Measurements from ENCODE around the gene ZNF761.
"Not testable (repeated sequence)": the region's sequence is repeated elsewhere in the genome, so short reads cannot be mapped to it uniquely, and the experiment has no call there.

- not testable (repeated sequence) for TF ChIP-seq POLR2A (IDR thresholded peaks at IDR 0.05); POLR2AphosphoS5 (IDR thresholded peaks at IDR 0.05; ENCODE audit: insufficient read depth in 1 of 2, low read depth in 1 of 2)
- TF ChIP-seq, protein P1, sequence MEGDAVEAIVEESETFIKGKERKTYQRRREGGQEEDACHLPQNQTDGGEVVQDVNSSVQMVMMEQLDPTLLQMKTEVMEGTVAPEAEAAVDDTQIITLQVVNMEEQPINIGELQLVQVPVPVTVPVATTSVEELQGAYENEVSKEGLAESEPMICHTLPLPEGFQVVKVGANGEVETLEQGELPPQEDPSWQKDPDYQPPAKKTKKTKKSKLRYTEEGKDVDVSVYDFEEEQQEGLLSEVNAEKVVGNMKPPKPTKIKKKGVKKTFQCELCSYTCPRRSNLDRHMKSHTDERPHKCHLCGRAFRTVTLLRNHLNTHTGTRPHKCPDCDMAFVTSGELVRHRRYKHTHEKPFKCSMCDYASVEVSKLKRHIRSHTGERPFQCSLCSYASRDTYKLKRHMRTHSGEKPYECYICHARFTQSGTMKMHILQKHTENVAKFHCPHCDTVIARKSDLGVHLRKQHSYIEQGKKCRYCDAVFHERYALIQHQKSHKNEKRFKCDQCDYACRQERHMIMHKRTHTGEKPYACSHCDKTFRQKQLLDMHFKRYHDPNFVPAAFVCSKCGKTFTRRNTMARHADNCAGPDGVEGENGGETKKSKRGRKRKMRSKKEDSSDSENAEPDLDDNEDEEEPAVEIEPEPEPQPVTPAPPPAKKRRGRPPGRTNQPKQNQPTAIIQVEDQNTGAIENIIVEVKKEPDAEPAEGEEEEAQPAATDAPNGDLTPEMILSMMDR (IDR thresholded peaks at IDR 0.05), result not testable (repeated sequence)
Observed at GRCh38 chr19:53474832-53475231, 43.0 kb downstream of the ZNF761 start.
